GM23338 (cell line): Measurements from ENCODE around the gene OR5H15. TPM values are rescaled to one million over a fixed set of nuclear protein-coding genes. Genes with fewer than 3 reads are reported as not detected.
A peak's percentile ranks its signal among the peaks of the same experiment; 100 is the strongest.
"Not testable (repeated sequence)": the region's sequence is repeated elsewhere in the genome, so short reads cannot be mapped to it uniquely, and the experiment has no call there.

Experiments
- ATAC-seq: fragments of 200-7000 bp; cut with Tn5 transposase; 3 replicates; pipeline ENCODE4 v1.9.1; 2020
- DNase-seq: peaks from one replicate; pipeline ENCODE4 v3.0.0-alpha.2; 2015; ENCODE audit warnings: low spot score
- H2AFZ ChIP-seq: fragments of 200-600 bp; sonication (generic); 2 replicates; pipeline ENCODE4 v1.8.0; 2016; ENCODE audit warnings: antibody characterized with exemption, mild to moderate bottlenecking, moderate library complexity
- H3F3A ChIP-seq: fragments of 200-600 bp; sonication (generic); replicated peaks from 2 replicates; pipeline ENCODE4 v1.8.0; 2017; ENCODE audit warnings: antibody characterized with exemption, mixed run types, low read depth
- H3K27ac ChIP-seq: fragments of 200-600 bp; sonication (generic); 2 replicates; pipeline ENCODE4 v1.6.1; 2016; ENCODE audit warnings: low read depth
- H3K27me3 ChIP-seq: fragments of 200-600 bp; sonication (generic); 2 replicates; pipeline ENCODE4 v1.8.0; 2016; ENCODE audit warnings: mild to moderate bottlenecking, mixed run types, moderate library complexity; ENCODE audit not compliant: insufficient read depth
- H3K36me3 ChIP-seq: fragments of 200-600 bp; sonication (generic); 2 replicates; pipeline ENCODE4 v1.8.0; 2016; ENCODE audit warnings: mild to moderate bottlenecking; ENCODE audit not compliant: insufficient read depth
- H3K4me1 ChIP-seq: fragments of 200-600 bp; sonication (generic); 2 replicates; pipeline ENCODE4 v1.8.0; 2016; ENCODE audit warnings: mild to moderate bottlenecking, moderate library complexity; ENCODE audit not compliant: insufficient read depth
- H3K4me2 ChIP-seq: fragments of 200-600 bp; sonication (generic); 2 replicates; pipeline ENCODE4 v1.7.1; 2017; ENCODE audit warnings: mixed run types
- H3K4me3 ChIP-seq: fragments of 200-600 bp; sonication (generic); 2 replicates; pipeline ENCODE4 v1.6.1; 2016; ENCODE audit warnings: mixed run types
- H3K79me2 ChIP-seq: fragments of 200-600 bp; sonication (generic); replicated peaks from 2 replicates; pipeline ENCODE4 v1.8.0; 2017; ENCODE audit warnings: mild to moderate bottlenecking; ENCODE audit not compliant: insufficient read depth
- H3K9me2 ChIP-seq: fragments of 200-600 bp; sonication (generic); 2 replicates; pipeline ENCODE4 v1.8.0; 2017; ENCODE audit not compliant: insufficient read depth
- H4K20me1 ChIP-seq: fragments of 200-600 bp; sonication (generic); replicated peaks from 2 replicates; pipeline ENCODE4 v1.8.0; 2017; ENCODE audit warnings: mild to moderate bottlenecking; ENCODE audit not compliant: insufficient read depth
- H3K27ac Mint-ChIP-seq: 2 replicates; pipeline ENCODE4 v1.8.0; 2020; ENCODE audit warnings: inconsistent platforms, mild to moderate bottlenecking, moderate library complexity, mixed read lengths
- H3K27me3 Mint-ChIP-seq: 3 replicates; pipeline ENCODE4 v1.8.0; 2022; ENCODE audit warnings: low read depth, mild to moderate bottlenecking, moderate library complexity, mixed read lengths, inconsistent platforms; ENCODE audit not compliant: insufficient read depth, poor library complexity
- H3K36me3 Mint-ChIP-seq: 3 replicates; pipeline ENCODE4 v1.8.0; 2021; ENCODE audit warnings: low read depth, mild to moderate bottlenecking, inconsistent platforms, moderate library complexity, mixed read lengths
- H3K4me1 Mint-ChIP-seq: 3 replicates; pipeline ENCODE4 v1.8.0; 2020; ENCODE audit warnings: mild to moderate bottlenecking, inconsistent platforms, mixed read lengths
- H3K4me3 Mint-ChIP-seq: 3 replicates; pipeline ENCODE4 v1.8.0; 2021; ENCODE audit warnings: moderate library complexity, mild to moderate bottlenecking, inconsistent platforms, mixed read lengths
- H3K9me3 Mint-ChIP-seq: 3 replicates; pipeline ENCODE4 v1.8.0; 2020; ENCODE audit warnings: moderate library complexity, mild to moderate bottlenecking, inconsistent platforms, mixed read lengths
- CTCF ChIP-seq, 2 experiments: fragments of 200-600 bp in 1 of 2; sonication (generic) in 1 of 2; conservative IDR thresholded peaks; 2 replicates each; pipeline versions ENCODE4 v1.5.1 to v1.6.1; 2016 to 2017; ENCODE audit warnings: antibody characterized with exemption in 2 of 2, low read depth in 2 of 2, mild to moderate bottlenecking in 2 of 2, moderate library complexity in 1 of 2
- EZH2phosphoT487 ChIP-seq: fragments of 200-600 bp; sonication (generic); IDR thresholded peaks from one replicate; pipeline ENCODE4 v1.8.1; 2018; ENCODE audit warnings: antibody characterized with exemption; ENCODE audit not compliant: unreplicated experiment
- JUNB ChIP-seq: IDR thresholded peaks from one replicate; pipeline ENCODE4 v1.6.1; 2016; ENCODE audit warnings: antibody characterized with exemption; ENCODE audit not compliant: unreplicated experiment
- STAT1 ChIP-seq: IDR thresholded peaks from one replicate; pipeline ENCODE4 v1.6.1; 2016; ENCODE audit warnings: antibody characterized with exemption; ENCODE audit not compliant: unreplicated experiment
- ZNF331 ChIP-seq: fragments of 250-450 bp; sonication (Bioruptor Pico); IDR thresholded peaks from 2 replicates; pipeline ENCODE4 v1.5.0; 2020; ENCODE audit warnings: low read depth, mild to moderate bottlenecking, moderate library complexity
- polyA plus RNA-seq: library from polyadenylated mRNA; unstranded; fragments of >200 nt; fragmentation: Nextera tagmentation; extraction: Ambion mirVana; gene quantifications from 2 replicates; pipeline ENCODE4 v1.2.1, GENCODE V29; 2016
- total RNA-seq: library from RNA; depleted of rRNA; stranded (reverse); fragments of >200 nt; shearing (Covaris generic); gene quantifications from 2 replicates; pipeline ENCODE4 v1.2.3, GENCODE V29; 2014

The OR5H15 gene
- total and polyA plus RNA-seq, 2 experiments from 2014 or later: not detected

GRCh38 chr3:98185180-98185579 is 18.7 kb downstream of the OR5H15 start:
- Mint-ChIP-seq H3K9me3 (no peaks in the 10 kb centered on the region; the same call in 1 of the 3 replicates), H3K4me3 (no peak overlapping the region), H3K36me3 (no peaks in the 10 kb centered on the region; the same call in 2 of the 3 replicates), H3K27ac (no peak overlapping the region; the same call in 1 of the 2 replicates), H3K4me1 (peaks cover 31% of the 10 kb centered on the region; the same call in 2 of the 3 replicates), H3K27me3 (peaks cover 3% of the 10 kb centered on the region)
- DNase-seq (peak; percentile 68), ATAC-seq (peak; percentile 73)
- no peaks in the 10 kb centered on the region for H4K20me1 ChIP-seq
- no peaks in the 10 kb centered on the region for H3F3A ChIP-seq
- H3K27me3 ChIP-seq: no peaks in the 10 kb centered on the region
- H3K36me3 ChIP-seq: no peaks in the 10 kb centered on the region
- no peak overlapping the region for H3K4me2 ChIP-seq
- H3K4me1 ChIP-seq: peaks cover 34% of the 10 kb centered on the region
- peak; percentile 69 to 82 for TF ChIP-seq CTCF (conservative IDR thresholded peaks at IDR 0.05; ENCODE audit: low read depth in 2 of 2)
- no peak for TF ChIP-seq ZNF331
- TF ChIP-seq STAT1: no peak
- no peak overlapping the region for H3K27ac ChIP-seq
- no peaks in the 10 kb centered on the region for H3K9me2 ChIP-seq
- no peak overlapping the region for H2AFZ ChIP-seq
- H3K79me2 ChIP-seq: no peaks in the 10 kb centered on the region
- no peak overlapping the region for H3K4me3 ChIP-seq

- Histone ChIP-seq H2AFZ (peak overlapping the region; percentile 8; the same call in 1 of the 2 replicates), H3K4me2 (no peak overlapping the region), H3K36me3 (0 out of 2 replicates have a peak, but pooled peaks cover 4% of the 10 kb centered on the region), H3F3A (no peaks in the 10 kb centered on the region), H3K79me2 (no peaks in the 10 kb centered on the region), H3K27me3 (no peaks in the 10 kb centered on the region), H3K27ac (no peak overlapping the region), H3K4me3 (no peak overlapping the region), H3K9me2 (no peaks in the 10 kb centered on the region; the same call in 1 of the 2 replicates), H4K20me1 (no peaks in the 10 kb centered on the region), H3K4me1 (peaks cover 17% of the 10 kb centered on the region)
- TF ChIP-seq JUNB: no peak
- TF ChIP-seq ZNF331: no peak
- no peak for TF ChIP-seq EZH2phosphoT487
- TF ChIP-seq CTCF (conservative IDR thresholded peaks at IDR 0.05; ENCODE audit: low read depth in 2 of 2): peak; percentile 56 to 60
- no peaks in the 10 kb centered on the region; the same call in 1 of the 3 replicates for H3K9me3 Mint-ChIP-seq
- ATAC-seq: peak; percentile 87
- H3K4me3 Mint-ChIP-seq: no peak overlapping the region
- no peaks in the 10 kb centered on the region; the same call in 1 of the 3 replicates for H3K36me3 Mint-ChIP-seq
- H3K27me3 Mint-ChIP-seq: peaks cover 3% of the 10 kb centered on the region
- peaks cover 20% of the 10 kb centered on the region for H3K4me1 Mint-ChIP-seq
- no peak overlapping the region for H3K27ac Mint-ChIP-seq
- DNase-seq: peak; percentile 75
These were observed 22.0 kb downstream of the OR5H15 start for GRCh38 chr3:98188545-98188944.

- not testable (repeated sequence) for H3K9me2 ChIP-seq, H3K27ac Mint-ChIP-seq, H3K4me3 ChIP-seq, H3K27me3 Mint-ChIP-seq, H3K4me3 Mint-ChIP-seq, H3K4me2 ChIP-seq, H3K36me3 Mint-ChIP-seq, H3K79me2 ChIP-seq, H3K9me3 Mint-ChIP-seq, DNase-seq, H4K20me1 ChIP-seq, ATAC-seq, H3F3A ChIP-seq, H3K27ac ChIP-seq, H2AFZ ChIP-seq, H3K36me3 ChIP-seq, H3K27me3 ChIP-seq
- H3K4me1 ChIP-seq: peaks cover 14% of the 10 kb centered on the region; the same call in 1 of the 2 replicates
- peaks cover 19% of the 10 kb centered on the region for H3K4me1 Mint-ChIP-seq
These were observed 24.4 kb downstream of the OR5H15 start for GRCh38 chr3:98190911-98191310.
